ENCODE data around the gene REV3L.
"Not testable (repeated sequence)": the region's sequence is repeated elsewhere in the genome, so short reads cannot be mapped to it uniquely, and the experiment has no call there.

GRCh38 chr6:111290689-111291335 is 192.2 kb downstream of the REV3L start:
- not testable (repeated sequence) for TF ChIP-seq CTCF (IDR thresholded peaks at IDR 0.05; ENCODE audit: insufficient read depth, low read length); GABPA (IDR thresholded peaks at IDR 0.05; ENCODE audit: low read depth)

Measured in HL-60 (cell line).